Measurements from ENCODE around the gene IER5. TPM values are rescaled to one million over a fixed set of nuclear protein-coding genes. Genes with fewer than 3 reads are reported as not detected.

IER5 gene
- total RNA-seq, 1 experiment from 2014 or later, result 18.2 TPM

- Mint-ChIP-seq H3K36me3 (no peaks in the 10 kb centered on the region), H3K4me3 (no peak overlapping the region), H3K9me3 (peaks cover under 1% of the 10 kb centered on the region), H3K4me1 (peaks cover 30% of the 10 kb centered on the region), H3K27ac (no peak overlapping the region), H3K27me3 (ENCODE audit: low read depth) (peaks cover 2% of the 10 kb centered on the region; the same call in 1 of the 2 replicates)
- ChIA-PET CTCF (interaction anchor here (1.4 kb wide), 1 partner anchor 65 kb away, joined by 3 read pairs; no protein-coding TSS in a partner anchor), POLR2A (no interaction called here)
- no peak for DNase-seq (ENCODE audit: low spot score)
- TF ChIP-seq JUN (CRISPR knock-in tag; IDR thresholded peaks at IDR 0.05), result no peak
- TF ChIP-seq ZNF416 (CRISPR knock-in tag; IDR thresholded peaks at IDR 0.05), result no peak
- no peak for TF ChIP-seq PRRX2 (CRISPR knock-in tag; IDR thresholded peaks at IDR 0.05)
- TF ChIP-seq FOXP1 (CRISPR knock-in tag; IDR thresholded peaks at IDR 0.05; ENCODE audit: borderline replicate concordance), result no peak
- no peak for TF ChIP-seq ZNF121 (CRISPR knock-in tag; IDR thresholded peaks at IDR 0.05)
- TF ChIP-seq ZNF671 (CRISPR knock-in tag; IDR thresholded peaks at IDR 0.05), result no peak
- no peak for TF ChIP-seq MLX (CRISPR knock-in tag; IDR thresholded peaks at IDR 0.05)
- no peak for TF ChIP-seq GRHL2 (CRISPR knock-in tag; IDR thresholded peaks at IDR 0.05; ENCODE audit: insufficient replicate concordance, severe bottlenecking)
- no peak for TF ChIP-seq STAT6 (CRISPR knock-in tag; conservative IDR thresholded peaks at IDR 0.05; ENCODE audit: low read depth)
- ATAC-seq, result no peak
These were observed 8.6 kb upstream of the IER5 start for GRCh38 chr1:181079920-181080319.

GRCh38 chr1:181080556-181080955, 7.9 kb upstream of the IER5 start:
- ATAC-seq (no peak), DNase-seq (ENCODE audit: low spot score) (no peak)
- Mint-ChIP-seq H3K4me1 (peaks cover 27% of the 10 kb centered on the region), H3K36me3 (no peaks in the 10 kb centered on the region), H3K27ac (no peak overlapping the region), H3K9me3 (no peaks in the 10 kb centered on the region), H3K4me3 (no peak overlapping the region), H3K27me3 (ENCODE audit: low read depth) (peaks cover 2% of the 10 kb centered on the region; the same call in 1 of the 2 replicates)
- ChIA-PET CTCF (interaction anchor here (1.2 to 1.5 kb wide), 2 partner anchors 62 to 160 kb away, joined by 3 to 11 read pairs; no protein-coding TSS in a partner anchor), POLR2A (interaction anchor here (0.6 kb wide), 1 partner anchor 57 kb away, joined by 6 read pairs; no protein-coding TSS in a partner anchor)
- TF ChIP-seq HMGXB4 (CRISPR knock-in tag; IDR thresholded peaks at IDR 0.05) (no peak), RELA (CRISPR knock-in tag; IDR thresholded peaks at IDR 0.05; ENCODE audit: borderline replicate concordance) (no peak), NFATC4 (CRISPR knock-in tag; IDR thresholded peaks at IDR 0.05) (no peak), CBFB (CRISPR knock-in tag; IDR thresholded peaks at IDR 0.05; ENCODE audit: low read depth) (no peak), ZBTB21 (CRISPR knock-in tag; IDR thresholded peaks at IDR 0.05; ENCODE audit: borderline replicate concordance) (no peak), ZNF396 (CRISPR knock-in tag; IDR thresholded peaks at IDR 0.05; ENCODE audit: borderline replicate concordance) (no peak), ZBTB43 (CRISPR knock-in tag; IDR thresholded peaks at IDR 0.05) (no peak), NR3C1 (CRISPR knock-in tag; conservative IDR thresholded peaks at IDR 0.05; ENCODE audit: low read depth) (no peak), KAT7 (CRISPR knock-in tag; IDR thresholded peaks at IDR 0.05; ENCODE audit: borderline replicate concordance) (no peak), ZNF512 (CRISPR knock-in tag; IDR thresholded peaks at IDR 0.05; ENCODE audit: borderline replicate concordance) (no peak), AFF4 (CRISPR knock-in tag; IDR thresholded peaks at IDR 0.05; ENCODE audit: borderline replicate concordance) (no peak), JAZF1 (CRISPR knock-in tag; IDR thresholded peaks at IDR 0.05) (no peak), FOXJ3 (CRISPR knock-in tag; IDR thresholded peaks at IDR 0.05; ENCODE audit: borderline replicate concordance) (no peak), SOX15 (CRISPR knock-in tag; IDR thresholded peaks at IDR 0.05) (no peak), SMAD4 (CRISPR knock-in tag; IDR thresholded peaks at IDR 0.05) (no peak)
